HG03097 (cell line): ENCODE data around the gene TTLL5.

Source experiments
- ATAC-seq: cut with Tn5 transposase; IDR thresholded peaks from one replicate; pipeline ENCODE4 v1.9.1; 2021; ENCODE audit not compliant: unreplicated experiment, low FRiP score

Gene TTLL5

DNA sequence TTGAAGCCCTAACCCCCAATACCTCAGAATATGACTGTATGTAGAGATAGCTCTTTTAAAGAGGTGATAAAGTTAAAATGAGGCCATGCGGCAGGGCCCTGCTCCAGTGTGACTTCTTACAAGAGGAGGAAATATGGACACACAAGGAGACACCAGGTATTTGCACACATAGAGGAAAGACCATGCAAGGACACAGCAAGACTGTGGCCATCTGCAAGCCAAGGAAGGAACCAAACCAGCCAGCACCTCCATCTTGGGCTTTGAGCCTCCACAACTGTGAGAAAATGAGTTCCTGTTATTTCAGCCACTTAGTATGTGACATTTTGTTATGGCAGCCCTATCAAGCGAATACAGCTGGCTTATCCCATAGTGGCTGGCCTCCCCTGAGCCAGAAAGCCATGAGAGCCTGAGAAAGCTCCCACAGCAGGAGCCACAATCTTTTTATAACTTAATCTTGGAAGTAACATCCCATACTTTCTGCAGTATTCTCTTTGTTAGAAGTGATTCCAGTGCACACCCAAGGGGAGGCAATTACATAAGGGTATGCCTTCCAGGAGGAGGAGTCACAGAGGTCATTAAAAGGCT is 272.8 kb downstream of the TTLL5 start:
- no peak for ATAC-seq

DNA sequence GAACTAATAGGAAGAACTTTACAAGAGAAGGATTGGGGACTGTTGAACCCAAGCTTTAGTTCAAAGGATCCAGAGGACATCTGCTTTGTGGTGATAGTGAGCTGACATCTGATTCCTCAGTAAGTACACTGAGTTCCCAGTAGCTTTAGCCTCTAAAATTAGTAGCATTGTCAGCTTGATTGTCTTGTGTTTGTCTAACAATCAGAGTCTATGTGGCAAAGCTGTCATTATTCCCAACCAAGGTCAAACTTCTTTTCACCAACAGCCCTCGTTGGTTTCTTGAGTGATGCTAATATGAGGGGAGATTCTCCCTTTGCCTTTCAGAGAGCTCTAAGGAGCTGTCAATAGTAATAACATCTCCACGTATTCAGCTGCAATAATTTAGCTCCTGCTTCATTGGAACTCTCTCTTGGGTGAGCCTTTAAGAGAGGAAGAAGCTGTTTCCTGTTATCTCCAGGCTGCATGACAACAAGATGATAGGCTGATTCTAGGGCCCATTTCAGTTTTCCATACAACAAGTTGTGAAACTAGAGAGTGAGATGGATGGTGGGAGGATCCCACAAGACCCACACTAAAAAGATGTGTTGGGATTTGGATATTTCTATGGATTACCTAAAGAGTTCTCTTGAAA is 274.1 kb downstream of the TTLL5 start:
- ATAC-seq = no peak

DNA sequence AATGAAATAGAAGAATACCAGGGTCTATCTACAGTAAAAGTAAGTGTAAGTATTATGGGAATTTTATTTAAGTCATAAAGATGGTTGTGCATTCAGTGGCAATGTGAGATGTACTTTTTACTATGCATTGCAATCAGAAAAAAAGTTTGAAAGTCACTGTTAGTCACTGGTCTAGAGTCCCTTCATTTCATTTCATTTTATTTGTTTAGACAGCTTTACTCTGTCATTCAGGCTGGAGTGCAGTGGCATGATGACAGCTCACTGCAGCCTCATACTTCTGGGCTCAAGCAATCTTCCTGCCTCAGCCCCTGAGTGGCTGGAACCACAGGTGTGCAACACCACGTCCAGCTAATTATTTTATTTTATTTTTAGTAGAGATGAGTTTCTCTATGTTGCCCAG is 278.2 kb downstream of the TTLL5 start:
- ATAC-seq = no peak

DNA sequence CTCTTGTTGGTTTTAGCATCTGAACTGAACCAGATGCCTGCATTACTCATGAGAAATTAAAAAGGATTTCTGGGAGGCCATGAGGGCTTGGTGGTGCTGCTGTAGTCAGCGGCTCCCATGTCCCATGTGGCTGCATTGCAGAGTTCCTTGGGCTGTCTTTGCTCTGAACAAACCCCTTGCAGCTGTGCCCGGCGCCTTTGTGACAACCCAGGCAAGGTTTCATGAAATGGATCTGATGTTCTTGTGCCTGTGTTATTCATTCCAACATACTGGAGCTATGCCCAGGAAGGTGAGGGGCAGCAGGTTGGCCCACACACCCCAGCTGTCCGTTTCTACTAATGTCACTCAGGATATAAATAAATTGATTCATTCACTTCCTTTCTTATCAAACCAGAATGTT is 280.0 kb downstream of the TTLL5 start:
- no peak for ATAC-seq

DNA sequence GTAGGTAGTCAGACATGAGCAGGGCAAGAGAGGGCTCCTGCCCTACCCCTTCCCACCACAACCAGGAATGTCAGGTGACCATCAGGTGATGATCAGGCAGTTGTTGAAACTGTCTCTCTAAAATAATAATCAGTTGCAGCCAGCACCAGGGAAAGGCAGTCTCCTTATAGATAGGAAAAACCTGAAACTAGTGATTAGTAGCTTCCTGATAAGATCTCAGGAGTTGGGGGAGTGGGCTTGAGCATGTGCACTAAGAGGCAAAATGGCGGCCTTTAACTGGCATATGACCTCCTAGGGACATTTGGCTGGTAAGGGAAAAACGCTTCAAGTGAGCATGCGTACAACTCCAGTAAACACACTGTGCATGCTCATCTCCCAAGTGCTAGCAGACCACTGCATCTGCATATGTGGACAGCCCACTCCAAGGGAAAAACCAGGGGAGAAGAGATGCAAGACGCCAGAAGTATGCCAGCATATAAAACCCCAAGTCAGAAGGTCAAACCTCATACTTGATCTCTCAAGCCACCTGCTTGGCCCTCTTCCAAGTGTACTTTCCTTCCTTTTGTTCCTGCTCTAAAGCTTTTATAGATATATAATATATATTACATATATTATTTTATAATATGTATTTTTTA is 283.7 kb downstream of the TTLL5 start:
- no peak for ATAC-seq

DNA sequence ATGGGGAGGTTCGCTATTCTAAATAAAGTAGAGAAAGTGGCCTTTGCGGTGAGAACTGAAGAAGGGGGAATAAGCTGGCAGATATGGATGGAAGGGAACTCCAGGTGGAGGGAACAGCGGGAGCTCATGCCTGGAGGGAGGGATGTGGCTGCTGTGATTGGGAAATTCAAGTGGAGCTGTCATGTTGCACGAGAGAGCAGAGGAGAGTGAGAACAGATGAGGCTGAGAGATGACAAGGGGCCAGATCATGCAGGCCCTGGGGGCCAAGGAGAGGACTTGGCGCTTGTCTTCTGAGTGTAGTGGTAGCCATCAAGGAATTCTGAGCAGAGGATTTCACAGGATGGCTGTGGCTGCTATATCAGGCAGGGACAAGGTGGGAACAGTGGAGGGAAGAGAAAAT is 285.7 kb downstream of the TTLL5 start:
- no peak for ATAC-seq

DNA sequence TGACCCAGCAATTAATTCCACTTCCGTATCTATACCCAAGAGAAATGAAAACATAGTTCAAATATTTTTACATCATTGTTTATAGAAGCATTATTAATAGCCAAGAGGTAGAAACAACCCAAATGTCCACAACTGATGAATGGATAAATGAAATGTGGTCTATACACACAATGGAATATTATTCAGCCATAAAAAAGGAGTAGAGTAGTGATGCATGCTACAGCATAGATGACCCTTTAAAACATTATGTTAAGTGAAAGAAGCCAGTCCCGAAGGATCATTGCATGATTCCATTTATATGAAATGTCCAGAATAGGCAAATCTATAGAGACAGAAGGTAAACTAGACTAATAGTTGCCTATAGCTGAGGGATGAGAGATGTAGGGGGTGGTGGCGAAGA is 291.4 kb downstream of the TTLL5 start:
- ATAC-seq = no peak

DNA sequence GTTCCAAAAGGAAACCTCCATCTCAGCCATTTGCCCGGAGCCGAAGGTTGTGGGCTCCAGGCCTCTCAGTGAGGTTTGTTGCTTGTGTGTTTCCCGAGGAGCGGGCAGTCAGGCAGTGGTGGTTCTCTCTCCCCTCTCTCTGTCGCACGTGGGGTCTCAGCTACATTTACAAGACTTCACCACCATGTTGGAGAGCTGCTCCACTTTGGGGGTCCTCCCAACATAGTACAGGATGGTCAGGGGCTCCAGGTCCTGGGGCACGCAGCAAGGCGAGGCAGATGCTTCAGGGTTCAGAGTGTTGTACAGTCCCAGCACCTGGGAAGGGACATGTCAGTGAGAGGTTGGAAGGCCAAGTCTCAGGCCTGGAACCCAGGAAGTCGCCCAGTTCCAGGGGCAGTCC is 298.0 kb downstream of the TTLL5 start:
- no peak for ATAC-seq

DNA sequence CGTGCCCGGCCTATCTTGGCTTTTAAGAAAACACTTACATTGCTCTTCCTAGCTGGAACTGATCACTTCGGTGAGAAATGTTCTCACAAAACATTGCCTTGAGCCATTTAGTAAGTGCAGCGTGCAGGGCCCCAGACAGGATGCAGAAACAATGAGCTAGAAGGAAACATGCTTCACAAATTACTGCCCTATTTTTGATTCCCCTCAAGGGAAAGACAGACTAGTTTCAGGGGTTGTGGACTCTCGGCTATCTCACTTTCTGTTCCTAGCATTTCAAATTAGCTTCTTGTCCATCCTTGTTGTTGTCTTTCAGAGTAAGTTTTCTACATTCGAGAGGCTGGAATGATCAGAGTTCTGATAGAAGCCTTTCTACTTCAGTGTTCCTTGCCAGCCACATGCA is 299.2 kb downstream of the TTLL5 start:
- ATAC-seq = peak; percentile 63

DNA sequence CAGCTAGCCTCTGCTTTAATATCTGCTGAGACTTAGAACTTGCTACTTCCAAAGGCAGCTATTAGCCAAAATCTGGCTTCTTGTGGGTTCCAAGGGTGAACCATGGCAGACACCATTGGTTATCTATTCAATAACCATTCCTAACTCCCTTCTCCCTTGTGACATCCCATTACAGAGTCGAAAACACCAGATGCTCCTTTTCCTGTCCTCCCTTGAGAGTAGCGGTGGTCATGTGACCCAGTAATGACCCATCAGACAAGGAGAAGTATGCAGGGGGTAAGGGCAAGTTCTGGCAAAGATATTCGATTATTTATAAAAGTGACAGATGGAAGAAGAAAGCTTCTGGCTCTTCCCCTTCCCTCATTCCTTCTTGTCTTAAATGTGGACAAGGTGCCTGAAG is 300.6 kb downstream of the TTLL5 start:
- no peak for ATAC-seq

DNA sequence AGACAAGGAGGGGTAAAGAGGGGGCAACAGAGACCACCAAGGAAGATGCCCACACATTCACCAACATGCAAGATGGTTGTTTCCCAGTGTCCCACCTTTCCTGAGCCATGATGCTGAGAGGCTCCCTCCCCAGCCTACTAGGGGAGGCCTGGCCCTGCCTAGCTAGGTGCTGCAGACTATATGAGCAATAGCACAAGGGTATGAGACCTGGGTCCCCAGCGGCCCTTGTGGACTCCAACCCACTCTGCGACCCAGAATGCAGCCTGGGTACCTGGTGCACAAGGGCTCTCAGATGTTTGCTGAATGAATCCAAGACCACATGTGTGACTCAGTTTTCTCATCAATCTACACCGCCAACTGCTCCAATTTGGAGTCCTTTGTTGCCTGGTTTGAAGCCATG is 306.8 kb downstream of the TTLL5 start:
- ATAC-seq = no peak

DNA sequence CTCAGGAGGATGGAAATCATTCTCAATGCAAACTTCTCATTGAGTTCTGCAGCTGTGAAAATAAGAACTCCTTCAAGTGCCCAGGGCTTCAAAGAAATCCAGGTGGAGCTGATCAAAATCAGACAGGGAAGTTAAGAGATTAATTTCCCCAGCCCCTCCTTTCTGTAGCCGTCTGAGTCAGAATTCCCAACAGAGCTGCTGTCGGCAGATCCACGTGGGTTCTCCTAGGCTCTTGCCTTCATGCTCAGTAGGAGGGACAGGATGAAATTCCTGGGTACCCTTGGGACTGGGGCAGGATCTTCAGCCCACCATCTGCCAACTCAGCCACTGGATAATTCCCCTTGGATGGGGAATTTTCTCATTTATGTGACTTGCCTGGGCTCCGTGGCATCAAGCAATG is 307.4 kb downstream of the TTLL5 start:
- no peak for ATAC-seq

DNA sequence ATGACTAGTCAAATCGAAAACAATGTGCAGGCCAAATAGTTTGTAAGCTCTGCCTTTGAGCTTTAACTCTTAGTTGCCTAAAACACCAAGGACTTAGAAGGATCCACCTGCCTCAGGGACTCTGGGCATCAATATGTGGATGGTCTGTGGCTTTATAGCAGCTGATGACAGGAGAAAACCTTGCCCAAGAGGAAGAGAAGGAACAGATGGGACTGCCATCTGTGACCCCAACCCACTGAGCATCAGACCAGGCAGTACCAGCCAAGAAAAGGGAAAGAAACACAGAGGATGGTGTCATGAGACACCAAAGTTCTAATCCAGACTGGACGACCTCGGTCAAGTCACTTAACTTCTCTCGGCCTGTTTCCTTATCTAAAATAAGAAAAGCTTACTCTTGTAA is 308.1 kb downstream of the TTLL5 start:
- no peak for ATAC-seq

DNA sequence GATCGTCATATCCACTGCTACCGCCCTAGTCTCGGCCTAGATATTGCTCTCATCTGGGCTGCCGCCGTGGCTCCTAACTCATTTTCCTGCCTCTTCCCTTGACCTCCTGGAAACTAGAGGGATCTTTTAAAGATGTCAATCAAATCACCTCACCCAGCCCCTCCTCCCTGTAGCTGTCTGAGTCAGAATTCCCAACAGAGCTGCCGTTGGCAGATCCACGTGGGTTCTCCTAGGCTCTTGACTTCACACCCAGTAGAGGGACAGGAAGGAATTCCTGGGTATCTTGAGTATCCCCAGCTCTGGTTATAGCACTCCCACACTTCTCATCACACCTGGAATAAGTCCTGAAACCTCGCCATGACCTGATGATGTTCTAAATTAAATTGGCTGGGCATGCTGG is 308.8 kb downstream of the TTLL5 start:
- no peak for ATAC-seq

DNA sequence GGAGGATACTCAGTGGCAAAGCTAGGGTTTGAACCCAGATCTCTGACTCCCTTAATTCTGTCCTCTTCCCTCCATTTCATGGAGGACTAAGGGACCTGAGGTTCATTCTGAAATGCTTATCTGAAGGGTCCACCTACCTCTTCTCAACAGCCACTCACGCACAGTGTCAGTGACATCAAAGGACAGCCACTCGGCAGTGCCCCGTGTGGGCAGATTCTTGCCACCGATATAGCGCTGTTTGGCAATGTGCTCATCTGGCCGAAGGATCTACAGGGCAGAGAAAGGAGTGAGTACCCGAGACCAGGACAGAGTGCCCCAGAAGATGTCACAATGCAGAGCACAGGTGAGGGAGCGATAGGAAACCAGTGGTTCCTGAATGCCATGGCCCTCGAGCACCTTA is 309.9 kb downstream of the TTLL5 start:
- no peak for ATAC-seq

DNA sequence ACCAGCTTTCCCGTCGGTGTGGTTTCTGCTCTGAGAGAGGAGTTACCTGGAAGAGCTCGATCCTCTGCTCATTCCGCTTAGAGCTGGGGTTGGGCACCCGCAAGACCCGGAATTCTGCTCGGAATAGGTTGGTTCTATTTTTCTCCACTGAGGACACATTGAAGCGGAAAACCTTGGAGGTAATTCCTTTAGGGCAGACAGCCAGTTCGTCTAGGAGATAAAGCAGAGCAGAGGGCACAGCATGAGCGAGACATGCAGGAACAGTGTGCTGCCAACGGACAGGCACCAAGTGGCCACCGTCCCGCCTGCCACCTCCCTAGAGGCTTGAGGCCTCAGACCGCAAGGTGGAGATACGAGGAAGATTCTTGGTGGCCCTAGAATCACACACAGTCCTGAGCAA is 310.5 kb downstream of the TTLL5 start:
- ATAC-seq = no peak

DNA sequence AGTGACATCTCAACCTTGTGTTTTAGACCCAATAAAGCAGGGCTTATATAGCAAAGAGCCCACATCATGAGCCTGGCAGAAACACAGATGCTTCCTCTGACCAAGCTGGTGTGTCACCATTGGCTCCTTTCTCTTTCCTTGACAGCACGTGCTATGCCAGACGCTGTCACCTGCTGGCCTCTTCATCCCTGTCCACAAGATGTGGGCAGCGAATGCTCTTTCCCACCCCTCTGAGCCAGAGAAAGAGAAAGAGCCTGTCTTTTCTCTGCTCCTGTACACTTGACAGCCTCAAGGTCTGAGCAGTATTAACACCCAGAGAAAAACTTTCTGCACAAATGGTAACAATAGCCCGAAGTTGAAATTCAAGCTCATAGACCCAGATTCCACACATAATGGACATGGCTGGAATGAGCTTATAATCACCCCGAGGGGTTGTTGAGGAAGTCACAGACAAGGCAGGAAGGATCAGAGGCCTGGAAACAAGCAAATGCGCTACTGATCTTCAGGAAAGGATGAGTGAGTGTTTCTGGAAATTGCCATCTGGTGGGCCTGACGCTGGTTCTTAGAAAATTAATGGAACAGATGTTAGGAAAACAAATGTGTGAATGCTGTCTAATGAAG is 311.9 kb downstream of the TTLL5 start:
- no peak for ATAC-seq

DNA sequence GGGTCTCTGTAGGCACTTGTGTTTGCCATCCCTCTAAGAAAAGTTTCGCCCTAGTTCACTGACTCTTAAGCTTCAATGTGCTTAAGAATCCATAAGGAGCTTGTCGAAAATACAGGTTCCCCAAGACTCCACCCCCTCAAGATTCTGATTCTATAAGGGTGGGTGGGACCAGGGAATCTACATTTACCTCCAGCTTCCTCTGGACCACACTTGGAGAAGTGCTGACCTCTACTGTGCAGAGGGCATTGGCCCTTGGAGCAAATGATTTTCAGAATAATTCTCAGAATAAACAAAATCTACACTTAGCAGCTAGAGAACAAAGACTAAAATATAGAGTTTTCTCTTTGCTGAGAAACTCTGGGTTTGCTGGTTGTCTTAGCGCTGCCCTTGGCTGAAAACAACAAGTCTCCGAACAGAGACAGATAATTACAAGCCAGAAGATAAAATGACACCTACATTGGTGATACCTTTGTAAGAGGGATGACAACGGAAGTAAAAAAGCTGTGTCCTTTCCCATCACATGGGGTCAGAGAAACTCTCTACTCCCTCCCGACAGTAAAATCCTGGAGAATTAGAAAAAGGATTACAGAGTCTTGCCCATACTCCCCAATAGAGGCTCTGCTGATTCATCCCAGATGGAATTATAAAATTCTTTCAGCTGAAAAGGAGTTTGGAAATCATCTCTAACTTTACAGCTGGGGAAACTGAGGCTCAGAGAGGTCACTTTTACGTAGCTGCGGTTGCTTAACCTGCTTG is 316.0 kb downstream of the TTLL5 start:
- no peak for ATAC-seq

DNA sequence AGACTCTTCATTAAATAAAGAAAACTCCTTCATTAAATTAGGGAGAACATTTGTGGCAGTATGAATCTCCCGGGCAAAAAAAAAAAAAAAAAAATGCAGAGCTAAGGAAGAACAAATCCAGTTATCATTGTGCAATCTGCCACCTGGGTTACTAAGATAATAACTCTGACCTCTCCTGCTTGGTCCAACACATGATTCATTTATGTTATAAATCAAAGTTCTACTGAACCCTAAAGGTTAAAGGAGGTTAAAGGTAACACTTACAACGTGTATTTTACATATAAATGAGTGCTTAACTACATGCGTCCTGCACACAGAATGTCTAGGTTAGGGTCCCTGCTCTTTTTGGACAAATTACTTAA is 316.5 kb downstream of the TTLL5 start:
- no peak for ATAC-seq

DNA sequence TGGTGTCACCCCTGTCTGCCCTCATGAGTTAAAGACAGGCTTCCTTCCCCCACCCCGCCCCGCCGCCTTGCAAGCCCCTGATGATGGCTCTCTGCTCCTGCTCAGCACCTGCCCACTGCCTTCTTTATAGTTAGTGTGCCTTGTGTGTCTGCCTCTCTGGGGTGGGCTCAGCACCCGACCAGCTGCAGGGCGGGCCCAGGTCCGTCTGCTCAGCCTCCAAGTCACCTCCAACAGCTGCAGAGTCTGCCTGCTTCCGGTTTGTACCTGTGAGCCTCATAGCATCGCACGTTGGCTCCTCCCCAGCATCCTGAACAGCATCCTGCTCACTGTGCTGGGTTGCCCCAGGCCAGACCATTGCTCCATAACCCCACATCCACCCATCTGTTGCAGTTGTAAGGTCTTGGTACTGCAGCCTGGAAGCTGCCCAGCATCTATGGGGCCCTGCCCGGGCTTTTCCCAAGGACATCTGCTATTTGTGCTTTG is 317.2 kb downstream of the TTLL5 start:
- no peak for ATAC-seq

DNA sequence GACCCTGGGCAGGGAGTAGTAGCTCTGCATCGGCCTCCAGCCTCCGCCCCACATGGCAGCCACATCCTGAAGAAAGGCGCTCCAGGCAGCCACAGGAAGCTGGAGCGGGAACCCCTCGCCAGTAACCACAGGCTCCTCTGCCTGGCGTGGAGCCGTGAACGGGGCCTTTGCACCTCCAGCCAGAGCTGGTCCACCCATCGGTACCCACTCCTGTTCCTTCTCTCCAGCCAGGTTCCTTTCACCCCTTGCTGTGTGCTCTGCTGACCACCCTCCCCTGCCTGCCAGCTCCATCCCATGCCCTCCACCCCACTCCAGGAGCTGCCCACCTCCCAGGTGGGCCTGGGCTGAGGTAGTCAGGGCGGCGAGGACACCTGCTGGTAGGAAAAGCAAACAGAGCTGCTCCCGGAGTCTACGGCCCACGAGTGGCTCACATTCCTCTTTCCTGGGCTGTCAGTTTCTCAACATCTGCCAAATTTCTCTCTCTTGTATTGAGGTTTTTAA is 318.1 kb downstream of the TTLL5 start:
- no peak for ATAC-seq
